ENCODE measurements around the gene CYB561.
"Not testable (repeated sequence)": the region's sequence is repeated elsewhere in the genome, so short reads cannot be mapped to it uniquely, and the experiment has no call there.

CYB561 gene

GRCh38 chr17:63479495-63480184, 33.5 kb upstream of the CYB561 start:
- no peak for DNase-seq (ENCODE audit: low read depth in 2 of 2)

GRCh38 chr17:63478814-63479494, 32.8 kb upstream of the CYB561 start:
- DNase-seq (ENCODE audit: low read depth in 2 of 2), result peak; percentile 55 to 64

DNA sequence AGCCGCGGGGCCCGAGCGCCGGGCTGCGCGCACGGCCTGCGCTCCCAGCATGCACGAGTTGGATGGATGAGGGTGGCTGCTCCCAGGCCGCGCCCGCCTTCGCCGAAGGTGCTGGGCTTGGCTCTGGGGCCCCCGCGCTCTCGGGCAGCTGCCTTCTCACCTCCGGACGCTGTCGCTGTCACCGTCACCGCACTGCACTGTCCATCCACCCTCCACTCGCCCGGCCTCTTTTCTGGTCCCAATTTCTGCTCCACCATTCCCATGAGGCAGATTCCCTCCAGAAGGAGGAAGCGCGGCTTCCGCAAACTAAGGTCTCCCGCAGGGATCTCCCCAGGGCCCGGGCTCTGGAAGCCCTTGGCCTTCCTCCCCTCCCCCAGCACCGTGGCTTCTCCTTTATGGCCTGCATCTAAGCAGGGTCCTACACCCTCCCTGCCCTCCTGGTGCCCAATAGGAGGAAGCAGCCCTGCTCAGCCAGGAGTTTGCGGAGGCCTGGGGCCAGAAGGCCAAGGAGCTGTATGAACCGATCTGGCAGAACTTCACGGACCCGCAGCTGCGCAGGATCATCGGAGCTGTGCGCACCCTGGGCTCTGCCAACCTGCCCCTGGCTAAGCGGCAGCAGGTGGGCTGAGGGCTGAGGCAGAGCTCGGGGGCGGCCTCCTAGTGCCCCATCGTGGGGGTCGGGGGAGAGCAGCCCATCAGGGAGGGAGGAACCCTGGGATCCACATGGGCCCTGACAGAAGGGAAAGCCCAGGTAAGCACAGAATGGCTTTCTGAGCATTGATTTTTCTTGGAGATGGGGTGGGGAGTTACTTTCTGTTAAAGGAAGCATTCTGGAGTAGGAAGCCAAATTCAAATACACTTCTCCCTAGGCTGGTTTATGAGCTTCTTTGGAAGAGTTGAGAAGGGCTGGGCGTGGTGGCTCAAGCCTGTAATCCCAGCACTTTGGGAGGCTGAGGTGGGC, 31.7 kb upstream of the CYB561 start:
- no peak for DNase-seq (ENCODE audit: low read depth in 2 of 2)

DNA sequence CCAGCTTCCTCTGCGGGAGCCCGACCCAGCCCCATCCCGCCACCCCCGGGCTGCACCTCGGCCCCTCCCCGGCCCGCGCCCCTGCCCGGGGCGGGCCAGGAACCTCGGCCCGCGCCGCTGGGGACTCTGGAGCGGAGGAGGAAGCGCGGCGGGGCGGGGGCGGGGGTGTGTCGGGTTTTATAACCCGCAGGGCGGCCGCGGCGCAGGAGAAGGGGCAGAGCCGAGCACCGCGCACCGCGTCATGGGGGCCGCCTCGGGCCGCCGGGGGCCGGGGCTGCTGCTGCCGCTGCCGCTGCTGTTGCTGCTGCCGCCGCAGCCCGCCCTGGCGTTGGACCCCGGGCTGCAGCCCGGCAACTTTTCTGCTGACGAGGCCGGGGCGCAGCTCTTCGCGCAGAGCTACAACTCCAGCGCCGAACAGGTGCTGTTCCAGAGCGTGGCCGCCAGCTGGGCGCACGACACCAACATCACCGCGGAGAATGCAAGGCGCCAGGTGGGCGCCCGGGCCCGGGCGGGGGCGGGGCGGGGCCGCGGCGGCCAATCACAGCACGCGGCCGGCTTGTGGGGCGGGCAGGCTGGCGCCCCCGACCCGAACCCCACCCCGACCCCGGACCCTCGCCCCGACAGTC, 30.9 kb upstream of the CYB561 start, which contains the start of gene ACE:
Gene ACE (plus strand): TSS at position 208 of the 626 bp plus-strand sequence. CDS start 34 bp downstream, at position 242.
- DNase-seq (ENCODE audit: low read depth in 2 of 2), result peak in 1 of 2 donors; percentile 20

DNA sequence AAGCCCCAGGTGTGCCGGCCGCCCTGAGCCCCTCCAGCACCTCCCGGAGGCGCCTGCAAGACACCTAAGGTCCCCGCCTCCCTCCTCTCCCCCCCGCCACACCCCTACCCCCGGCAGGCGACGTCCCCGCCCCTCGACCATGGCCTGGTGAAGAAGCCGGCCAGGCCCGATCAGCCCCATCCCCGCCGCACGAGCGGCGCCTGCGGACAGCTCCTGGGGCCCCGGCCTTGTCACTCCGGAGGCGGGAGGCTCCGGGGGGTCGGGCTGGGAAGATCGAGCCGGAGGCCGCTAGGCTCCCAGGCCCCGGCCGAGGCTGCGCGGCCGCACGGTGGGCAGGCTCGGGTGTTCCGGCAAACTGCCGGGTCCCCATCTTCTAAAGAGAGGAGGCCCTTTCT, 30.4 kb upstream of the CYB561 start:
- DNase-seq (ENCODE audit: low read depth in 2 of 2), result no peak

DNA sequence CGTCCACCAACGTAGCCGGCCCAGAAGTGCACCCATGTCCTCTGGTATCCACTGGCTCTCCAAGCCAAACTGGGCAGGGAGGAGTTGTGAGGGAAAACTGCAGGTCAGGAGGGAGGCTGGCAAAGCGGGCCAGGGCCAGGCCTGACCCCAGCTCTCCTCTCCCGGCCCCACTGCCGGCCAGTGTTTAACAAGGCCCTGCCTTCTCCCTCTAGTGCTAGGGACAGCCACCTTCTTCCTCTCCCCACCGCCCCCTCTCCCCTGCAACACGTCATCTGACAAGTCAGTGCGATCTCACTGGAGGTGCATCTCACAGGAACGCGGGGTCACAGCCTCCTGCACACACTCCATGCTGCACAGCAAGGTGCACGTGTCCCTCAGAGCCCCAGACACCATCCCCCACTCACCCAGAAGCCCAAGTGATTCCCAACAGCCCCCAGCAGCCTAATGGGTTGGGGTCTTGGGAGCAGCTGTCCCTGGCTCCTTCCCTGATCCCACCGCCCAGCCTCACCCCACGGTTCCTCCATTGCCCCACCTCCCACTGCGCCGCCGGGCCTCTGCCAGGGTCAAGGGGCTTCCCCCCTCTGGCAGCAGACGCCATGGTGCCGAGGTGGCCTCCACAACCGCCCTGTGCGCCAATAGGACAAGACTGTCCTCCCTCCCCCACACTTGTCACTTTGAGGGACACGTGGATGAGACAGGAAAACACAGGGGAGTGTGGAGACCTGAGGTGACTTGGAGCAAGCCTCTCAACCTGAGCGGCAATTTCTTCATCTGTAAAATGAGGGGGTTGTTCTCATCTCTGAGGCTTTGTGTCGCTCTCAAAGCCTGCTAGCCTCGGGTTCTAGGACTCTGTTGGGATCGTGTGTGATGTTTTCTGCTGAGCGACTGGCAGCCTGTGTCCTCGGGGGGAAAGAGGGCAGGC, 29.6 kb upstream of the CYB561 start:
- DNase-seq (ENCODE audit: low read depth in 2 of 2), result no peak

- DNase-seq (ENCODE audit: low read depth in 2 of 2), result no peak
Measured at GRCh38 chr17:63474586-63475460, 28.7 kb upstream of the CYB561 start.

GRCh38 chr17:63474174-63474573, 28.1 kb upstream of the CYB561 start:
- no peak for DNase-seq (ENCODE audit: low read depth in 2 of 2)

DNA sequence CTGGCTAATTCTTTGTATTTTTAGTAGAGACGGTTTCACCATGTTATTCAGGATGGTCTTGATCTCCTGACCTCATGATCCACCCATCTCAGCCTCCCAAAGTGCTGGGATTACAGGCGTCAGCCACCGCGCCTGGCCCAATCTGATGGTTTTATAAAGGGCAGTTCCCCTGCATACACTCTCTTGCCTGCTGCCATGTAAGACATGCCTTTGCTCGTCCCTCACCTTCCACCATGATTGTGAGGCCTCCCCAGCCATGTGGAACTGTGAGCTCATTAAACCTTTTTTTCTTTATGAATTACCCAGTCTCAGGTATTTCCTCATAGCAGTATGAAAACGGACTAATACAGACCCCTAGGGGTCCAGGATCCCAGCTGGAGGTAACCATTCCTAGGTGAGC, 22.0 kb upstream of the CYB561 start:
- DNase-seq (ENCODE audit: low read depth in 2 of 2), result not testable (repeated sequence)

DNA sequence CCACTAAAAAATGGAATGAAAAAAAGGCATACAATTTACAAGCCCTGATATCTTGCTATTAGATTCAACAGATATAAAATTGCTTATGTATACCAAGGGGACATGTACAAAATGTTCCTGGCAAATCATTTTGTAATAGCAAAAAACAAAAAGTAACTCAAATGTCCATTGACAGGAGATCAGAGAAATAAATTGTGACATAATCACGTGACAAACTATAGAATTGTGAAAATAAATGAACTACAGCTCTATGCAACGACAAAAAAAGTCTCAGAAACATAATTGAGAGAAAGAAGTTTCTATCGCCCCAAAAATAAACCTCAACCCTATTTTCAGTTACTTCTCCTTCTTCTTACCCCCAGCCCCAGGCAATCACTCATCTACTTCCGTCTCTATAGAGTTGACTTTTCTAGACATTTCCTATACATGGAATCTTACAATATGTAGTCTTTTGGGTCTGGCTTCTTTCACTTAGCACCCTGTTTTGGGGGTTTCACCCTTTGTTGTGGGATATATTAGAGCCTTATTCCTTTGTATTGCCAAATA, 18.7 kb upstream of the CYB561 start:
- no peak for DNase-seq (ENCODE audit: low read depth in 2 of 2)

DNA sequence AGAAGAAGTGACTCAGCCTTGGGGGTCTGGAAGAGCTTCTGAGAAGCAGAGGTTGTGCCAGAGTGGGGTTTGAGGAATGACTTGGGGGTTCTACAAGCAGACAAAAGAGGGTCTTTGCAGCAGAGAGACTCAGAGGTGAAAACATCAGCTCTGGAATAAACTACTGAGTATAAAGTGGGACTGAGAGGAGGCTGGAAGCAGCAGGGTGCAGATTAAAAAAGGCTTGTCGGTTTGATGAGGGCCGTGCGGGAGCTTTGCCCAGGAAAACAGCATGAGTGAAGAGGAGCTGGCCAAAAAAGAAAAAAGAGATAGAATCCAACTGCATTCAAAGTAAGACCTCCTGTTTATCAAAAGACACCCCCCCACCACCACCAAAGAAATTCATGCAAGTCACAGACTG, 17.7 kb upstream of the CYB561 start:
- DNase-seq (ENCODE audit: low read depth in 2 of 2), result no peak

DNA sequence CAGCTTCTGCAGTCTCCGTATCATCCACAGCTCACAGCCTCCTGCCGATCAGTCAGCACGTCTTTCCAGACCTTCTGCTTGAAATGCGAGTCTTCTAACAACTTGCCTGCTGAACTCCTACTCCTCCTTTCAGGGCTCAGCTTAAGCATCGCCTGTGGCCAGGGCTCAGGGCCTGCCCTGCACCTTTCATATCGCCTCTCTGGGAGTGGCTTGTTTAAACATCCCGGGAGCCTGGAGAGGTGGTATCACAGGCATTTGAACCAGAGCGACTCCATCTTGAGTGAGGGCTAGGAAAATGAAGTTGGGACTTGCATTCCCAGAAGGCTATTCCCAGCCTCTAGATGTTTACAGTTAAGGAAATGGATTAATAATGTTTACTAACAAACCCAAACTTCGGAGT, 13.9 kb upstream of the CYB561 start:
- no peak for DNase-seq (ENCODE audit: low read depth in 2 of 2)

- DNase-seq (ENCODE audit: low read depth in 2 of 2), result no peak
Measured at GRCh38 chr17:63458478-63458877, 12.4 kb upstream of the CYB561 start.

- DNase-seq (ENCODE audit: low read depth in 2 of 2), result no peak
Measured at GRCh38 chr17:63455417-63455816, 9.3 kb upstream of the CYB561 start.

GRCh38 chr17:63454915-63455314, 8.8 kb upstream of the CYB561 start:
- DNase-seq (ENCODE audit: low read depth in 2 of 2), result no peak

DNA sequence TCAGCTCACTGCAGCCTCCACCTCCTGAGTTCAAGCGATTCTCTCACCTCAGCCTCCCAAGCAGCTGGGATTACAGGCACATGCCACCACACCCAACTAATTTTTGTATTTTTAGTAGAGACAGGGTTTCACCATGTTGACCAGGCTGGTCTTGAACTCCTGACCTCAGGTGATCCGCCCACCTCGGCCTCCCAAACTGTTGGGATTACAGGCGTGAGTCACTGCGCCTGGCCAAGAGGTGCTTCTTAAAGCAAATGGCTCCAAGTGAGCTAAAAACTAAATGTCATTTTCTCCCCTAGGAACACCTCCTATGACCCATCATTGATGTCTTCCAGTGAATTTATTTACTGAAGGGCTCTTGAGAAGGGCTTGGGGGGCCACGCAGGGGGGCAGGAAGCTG, 8.3 kb upstream of the CYB561 start:
- not testable (repeated sequence) for DNase-seq (ENCODE audit: low read depth in 2 of 2)

DNA sequence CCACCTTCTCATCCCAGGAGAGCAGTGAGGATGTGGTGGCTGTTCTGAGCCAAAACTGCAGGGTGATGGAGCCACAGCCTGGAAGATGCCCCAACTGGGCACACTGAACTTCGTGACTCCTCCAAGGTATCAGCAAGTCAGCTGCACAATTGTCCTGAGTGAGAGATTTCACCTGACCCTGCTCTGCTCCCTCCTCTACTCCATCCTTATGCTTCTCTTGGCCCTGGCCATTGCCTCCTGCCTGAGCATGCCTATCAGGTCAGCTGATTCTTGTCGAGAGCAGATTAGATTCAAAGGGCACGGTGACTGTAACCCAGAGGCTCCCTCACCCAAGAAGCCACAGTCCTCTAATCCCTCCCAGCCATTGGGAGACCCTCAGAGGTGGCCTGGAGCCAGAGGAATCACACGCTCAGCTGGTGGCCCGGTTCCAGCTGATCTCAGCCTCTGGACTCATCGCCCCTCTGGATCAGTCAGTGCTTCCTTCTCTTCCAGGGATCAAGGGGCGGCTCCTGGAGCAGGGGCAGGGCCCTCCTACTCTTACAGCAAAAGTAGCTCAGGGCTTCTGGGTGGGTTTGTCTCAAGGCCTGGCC, 7.0 kb upstream of the CYB561 start:
- no peak for DNase-seq (ENCODE audit: low read depth in 2 of 2)

- no peak for DNase-seq (ENCODE audit: low read depth in 2 of 2)
Measured at GRCh38 chr17:63452046-63452961, 6.2 kb upstream of the CYB561 start.

Data from stimulated activated CD8-positive, alpha-beta memory T cell treated with anti-CD3 and anti-CD28 coated beads, Interleukin-2, amount 100 ng/mL, for 48 hours (primary cell).